GM08714 (cell line): ENCODE results near the gene MRGPRX3.

ENCODE experiments used
- H3K4me3 ChIP-seq: fragments of 200-500 bp; sonication (Bioruptor generic); 2 replicates; pipeline ENCODE4 v1.5.1; 2014; ENCODE audit warnings: mild to moderate bottlenecking, low read length, inconsistent platforms
- ZNF274 ChIP-seq: IDR thresholded peaks from 2 replicates; pipeline ENCODE4 v1.6.1; 2012; ENCODE audit warnings: mild to moderate bottlenecking, low read depth, low read length

Gene MRGPRX3

GRCh38 chr11:18135308-18135707, 2.9 kb downstream of the MRGPRX3 start:
- no peak for TF ChIP-seq ZNF274
- H3K4me3 ChIP-seq, result no peak overlapping the region

DNA sequence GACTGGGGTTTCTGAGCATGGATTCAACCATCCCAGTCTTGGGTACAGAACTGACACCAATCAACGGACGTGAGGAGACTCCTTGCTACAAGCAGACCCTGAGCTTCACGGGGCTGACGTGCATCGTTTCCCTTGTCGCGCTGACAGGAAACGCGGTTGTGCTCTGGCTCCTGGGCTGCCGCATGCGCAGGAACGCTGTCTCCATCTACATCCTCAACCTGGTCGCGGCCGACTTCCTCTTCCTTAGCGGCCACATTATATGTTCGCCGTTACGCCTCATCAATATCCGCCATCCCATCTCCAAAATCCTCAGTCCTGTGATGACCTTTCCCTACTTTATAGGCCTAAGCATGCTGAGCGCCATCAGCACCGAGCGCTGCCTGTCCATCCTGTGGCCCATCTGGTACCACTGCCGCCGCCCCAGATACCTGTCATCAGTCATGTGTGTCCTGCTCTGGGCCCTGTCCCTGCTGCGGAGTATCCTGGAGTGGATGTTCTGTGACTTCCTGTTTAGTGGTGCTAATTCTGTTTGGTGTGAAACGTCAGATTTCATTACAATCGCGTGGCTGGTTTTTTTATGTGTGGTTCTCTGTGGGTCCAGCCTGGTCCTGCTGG, 4.9 kb downstream of the MRGPRX3 start:
- H3K4me3 ChIP-seq, result no peak overlapping the region
- no peak for TF ChIP-seq ZNF274

- no peak for TF ChIP-seq ZNF274
- no peak overlapping the region for H3K4me3 ChIP-seq
Measured at GRCh38 chr11:18140145-18140544, 7.8 kb downstream of the MRGPRX3 start.

DNA sequence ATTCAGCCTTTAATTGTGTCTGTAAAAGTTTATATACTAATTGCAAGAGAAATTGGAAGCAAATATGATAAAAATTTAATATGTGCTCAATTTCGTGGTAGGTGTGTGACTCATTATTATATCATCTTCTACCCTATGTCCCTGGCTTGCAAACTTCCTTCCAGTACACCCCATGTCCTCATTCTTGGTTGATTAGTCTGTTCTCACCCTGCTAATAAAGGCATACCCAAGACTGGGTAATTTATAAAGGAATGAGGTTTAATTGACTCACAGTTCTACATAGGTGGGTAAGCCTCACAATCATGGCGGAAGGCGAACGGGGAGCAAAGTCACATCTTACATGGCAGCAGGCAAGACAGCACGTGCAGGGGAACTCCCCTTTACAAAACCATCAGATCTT, 11.9 kb downstream of the MRGPRX3 start:
- H3K4me3 ChIP-seq, result no peak overlapping the region
- TF ChIP-seq ZNF274, result no peak

GRCh38 chr11:18145025-18145424, 12.7 kb downstream of the MRGPRX3 start:
- TF ChIP-seq ZNF274, result no peak
- H3K4me3 ChIP-seq, result no peak overlapping the region

DNA sequence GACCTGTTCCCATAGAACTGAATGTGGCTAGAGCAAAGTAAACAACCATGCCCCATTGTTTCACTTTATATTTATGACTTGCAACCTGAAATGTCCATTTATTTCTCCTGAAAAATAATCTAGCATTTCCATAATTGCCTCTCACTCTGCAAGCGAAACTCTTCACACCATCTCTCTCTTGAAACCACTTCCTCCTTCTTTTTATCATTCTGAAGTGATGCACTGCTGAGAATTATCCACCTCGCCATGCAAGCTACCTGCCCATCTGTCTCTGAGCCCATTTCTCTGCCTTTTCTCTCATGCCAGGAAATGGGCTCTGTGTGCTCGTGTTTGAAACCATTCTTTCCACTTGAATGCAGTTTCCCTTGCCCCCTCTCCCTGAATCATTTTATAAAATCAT, 13.5 kb downstream of the MRGPRX3 start:
- no peak for TF ChIP-seq ZNF274
- H3K4me3 ChIP-seq, result no peak overlapping the region

DNA sequence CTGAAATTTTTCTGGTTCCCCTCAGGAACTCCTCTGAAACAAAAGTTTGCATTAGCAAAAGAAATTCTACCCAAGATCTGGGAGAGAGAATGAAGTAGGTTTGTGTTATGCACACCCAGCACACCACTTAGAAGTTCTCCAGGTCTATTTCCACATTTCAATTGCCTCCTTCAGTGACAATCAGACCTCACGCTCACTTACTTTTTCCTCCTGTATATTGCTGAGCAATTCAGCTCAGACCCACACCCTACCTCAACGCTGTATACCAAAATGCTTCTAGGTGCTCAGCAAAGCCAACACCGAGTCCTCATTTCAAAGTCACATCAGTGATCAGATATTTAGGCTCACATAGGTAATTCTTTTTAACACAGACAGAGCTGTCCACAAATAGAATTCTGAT, 19.2 kb downstream of the MRGPRX3 start:
- no peak overlapping the region for H3K4me3 ChIP-seq
- TF ChIP-seq ZNF274, result no peak

GRCh38 chr11:18168372-18168771, 36.0 kb downstream of the MRGPRX3 start:
- TF ChIP-seq ZNF274, result no peak
- H3K4me3 ChIP-seq, result no peak overlapping the region

DNA sequence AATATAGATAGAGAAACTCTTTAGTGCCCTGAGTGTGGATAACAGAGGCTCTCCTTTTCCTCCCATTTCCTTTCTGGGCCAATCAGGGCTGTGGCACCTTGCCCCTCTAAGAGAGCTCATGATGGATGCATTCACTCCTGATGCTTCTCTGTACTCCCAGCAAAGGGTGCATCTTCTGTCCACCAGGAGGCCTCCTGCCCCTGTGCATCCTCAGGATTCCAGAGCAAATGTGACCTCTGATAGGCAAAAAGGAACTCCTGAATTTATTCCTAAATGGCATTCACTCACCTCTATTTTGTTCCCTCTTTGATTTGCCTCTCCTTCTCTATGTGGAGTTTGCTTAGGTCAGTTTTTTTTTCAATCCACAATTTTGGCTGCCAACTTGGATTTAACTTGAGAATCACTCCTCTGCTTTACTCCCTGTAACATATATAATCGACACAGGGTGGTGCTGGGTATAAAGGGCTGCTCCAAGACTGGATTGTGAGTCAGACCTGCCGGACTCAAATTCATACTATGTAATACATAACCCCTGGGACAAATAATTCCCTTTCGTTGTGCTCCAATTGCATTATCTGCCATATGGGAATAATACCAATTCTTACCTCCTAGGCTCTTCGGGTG, 39.1 kb downstream of the MRGPRX3 start:
- H3K4me3 ChIP-seq, result no peak overlapping the region
- no peak for TF ChIP-seq ZNF274

- H3K4me3 ChIP-seq, result no peak within 1 kb of the TSS
- TF ChIP-seq ZNF274, result no peak
Measured at GRCh38 chr11:18172666-18173065, 40.3 kb downstream of the MRGPRX3 start, which contains the start of gene MRGPRX4. Gene MRGPRX4, plus strand, starts transcription at chr11:18172837. Its CDS starts 420 bp downstream, at chr11:18173257.

GRCh38 chr11:18173225-18173866, 41.0 kb downstream of the MRGPRX3 start:
- no peak overlapping the region for H3K4me3 ChIP-seq

More at GRCh38 chr11:18173225-18173866, 41.0 kb downstream of the MRGPRX3 start:
- no peak for TF ChIP-seq ZNF274
